ENCODE data around the gene PLSCR1. TPM values are rescaled to one million over a fixed set of nuclear protein-coding genes. Genes with fewer than 3 reads are reported as not detected.

PLSCR1 gene
- total and polyA plus RNA-seq, 2 of the 4 experiments (the other 2 are of a cell fraction): 5.6 to 13.2 TPM

DNA sequence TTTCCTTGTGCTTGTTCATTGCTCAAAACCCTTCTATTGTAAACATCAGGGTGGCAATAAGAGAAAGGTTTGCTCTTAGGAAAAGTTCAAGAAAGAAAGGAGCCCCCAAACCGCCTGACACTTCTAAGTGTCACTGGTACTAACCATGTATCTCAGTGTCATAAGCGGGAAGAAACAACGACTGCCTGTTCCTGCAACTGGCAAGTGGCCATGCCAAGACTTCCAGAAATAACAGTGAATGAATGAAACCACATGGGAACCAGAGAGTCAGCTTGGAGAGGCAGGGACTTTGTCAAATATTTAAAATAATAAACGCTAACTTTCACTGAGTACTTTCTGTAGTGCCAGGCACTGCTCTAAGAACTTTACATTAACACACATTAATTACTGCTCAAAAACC is 76.2 kb downstream of the PLSCR1 start:
- Histone ChIP-seq H3K18ac (ENCODE audit: low read depth, low read length) (no peak overlapping the region), H3K4me2 (ENCODE audit: low read depth, low read length) (peak overlapping the region; percentile 37; the same call in 1 of the 2 replicates), H3K4me1 (ENCODE audit: control insufficient read depth, insufficient read depth, low read length) (peaks cover 4% of the 10 kb centered on the region), H3K4me3 (ENCODE audit: insufficient read depth, low read depth, low read length) (no peak overlapping the region), H3K27ac (ENCODE audit: insufficient read depth, low read length) (no peak overlapping the region; the same call in 1 of the 2 replicates), H2AK5ac (ENCODE audit: low read depth, low read length) (no peak overlapping the region), H3K9me3 (ENCODE audit: control insufficient read depth, insufficient read depth, low read length) (no peaks in the 10 kb centered on the region), H4K91ac (ENCODE audit: insufficient read depth, low read depth, low read length) (no peak overlapping the region), H2BK15ac (ENCODE audit: low read depth, low read length) (no peak overlapping the region), H3K23ac (ENCODE audit: low read depth, low read length) (no peak overlapping the region), H3K36me3 (ENCODE audit: control insufficient read depth, insufficient read depth, low read length) (no peaks in the 10 kb centered on the region), H2AFZ (replicated peaks; ENCODE audit: low read length, poor library complexity) (no peak overlapping the region), H3K4ac (ENCODE audit: low read depth, low read length) (no peak overlapping the region), H2AK9ac (replicated peaks; ENCODE audit: low read depth, low read length, poor library complexity) (no peak overlapping the region), H3K9me1 (ENCODE audit: insufficient read depth, low read length) (no peaks in the 10 kb centered on the region), H3K9ac (ENCODE audit: low read depth, low read length) (no peak overlapping the region), H2BK20ac (ENCODE audit: low read depth, low read length) (no peak overlapping the region), H3K27me3 (ENCODE audit: control insufficient read depth, insufficient read depth, low read length) (no peaks in the 10 kb centered on the region), H4K8ac (ENCODE audit: low read depth in 2 of 2, low read length in 2 of 2) (no peak overlapping the region), H3K14ac (replicated peaks; ENCODE audit: low read depth, low read length) (no peak overlapping the region), H2BK5ac (ENCODE audit: low read depth, low read length, poor library complexity, severe bottlenecking) (no peak overlapping the region), H3K79me1 (ENCODE audit: low read depth in 1 of 2, low read length in 2 of 2) (no peaks in the 10 kb centered on the region), H4K5ac (ENCODE audit: low read depth, low read length) (no peak overlapping the region), H3K56ac (ENCODE audit: extremely low read depth, insufficient read depth, low read length) (no peak overlapping the region), H2BK120ac (ENCODE audit: low read depth, low read length) (no peak overlapping the region), H4K20me1 (ENCODE audit: insufficient read depth, low read length) (no peaks in the 10 kb centered on the region)
- dilution Hi-C loops (cut with HindIII; ENCODE audit: low sequenced_read_pairs, unreplicated experiment): no loop called here
- in situ Hi-C loops (cut with MboI; ENCODE audit: low sequenced_read_pairs): no loop called here
- no peak for TF ChIP-seq CHD1 (IDR thresholded peaks at IDR 0.05; ENCODE audit: low read depth, low read length)
- TF ChIP-seq, protein P1, sequence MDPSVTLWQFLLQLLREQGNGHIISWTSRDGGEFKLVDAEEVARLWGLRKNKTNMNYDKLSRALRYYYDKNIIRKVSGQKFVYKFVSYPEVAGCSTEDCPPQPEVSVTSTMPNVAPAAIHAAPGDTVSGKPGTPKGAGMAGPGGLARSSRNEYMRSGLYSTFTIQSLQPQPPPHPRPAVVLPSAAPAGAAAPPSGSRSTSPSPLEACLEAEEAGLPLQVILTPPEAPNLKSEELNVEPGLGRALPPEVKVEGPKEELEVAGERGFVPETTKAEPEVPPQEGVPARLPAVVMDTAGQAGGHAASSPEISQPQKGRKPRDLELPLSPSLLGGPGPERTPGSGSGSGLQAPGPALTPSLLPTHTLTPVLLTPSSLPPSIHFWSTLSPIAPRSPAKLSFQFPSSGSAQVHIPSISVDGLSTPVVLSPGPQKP (IDR thresholded peaks at IDR 0.05; ENCODE audit: borderline replicate concordance, low read depth, low read length): no peak
- no peak for TF ChIP-seq CEBPB (IDR thresholded peaks at IDR 0.05; ENCODE audit: low read depth, low read length)
- no peak for TF ChIP-seq POLR2A (IDR thresholded peaks at IDR 0.05; ENCODE audit: low read depth, low read length)
- no peak for TF ChIP-seq MAFK (IDR thresholded peaks at IDR 0.05; ENCODE audit: low read depth, low read length)
- TF ChIP-seq, protein P2, sequence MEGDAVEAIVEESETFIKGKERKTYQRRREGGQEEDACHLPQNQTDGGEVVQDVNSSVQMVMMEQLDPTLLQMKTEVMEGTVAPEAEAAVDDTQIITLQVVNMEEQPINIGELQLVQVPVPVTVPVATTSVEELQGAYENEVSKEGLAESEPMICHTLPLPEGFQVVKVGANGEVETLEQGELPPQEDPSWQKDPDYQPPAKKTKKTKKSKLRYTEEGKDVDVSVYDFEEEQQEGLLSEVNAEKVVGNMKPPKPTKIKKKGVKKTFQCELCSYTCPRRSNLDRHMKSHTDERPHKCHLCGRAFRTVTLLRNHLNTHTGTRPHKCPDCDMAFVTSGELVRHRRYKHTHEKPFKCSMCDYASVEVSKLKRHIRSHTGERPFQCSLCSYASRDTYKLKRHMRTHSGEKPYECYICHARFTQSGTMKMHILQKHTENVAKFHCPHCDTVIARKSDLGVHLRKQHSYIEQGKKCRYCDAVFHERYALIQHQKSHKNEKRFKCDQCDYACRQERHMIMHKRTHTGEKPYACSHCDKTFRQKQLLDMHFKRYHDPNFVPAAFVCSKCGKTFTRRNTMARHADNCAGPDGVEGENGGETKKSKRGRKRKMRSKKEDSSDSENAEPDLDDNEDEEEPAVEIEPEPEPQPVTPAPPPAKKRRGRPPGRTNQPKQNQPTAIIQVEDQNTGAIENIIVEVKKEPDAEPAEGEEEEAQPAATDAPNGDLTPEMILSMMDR (conservative IDR thresholded peaks at IDR 0.05; ENCODE audit: low read depth, low read length): no peak
- TF ChIP-seq RFX5 (IDR thresholded peaks at IDR 0.05; ENCODE audit: low read depth, low read length): no peak
- BruUV-seq (replicated peaks): no TSS peak
- no peak; the same call in none of the 2 replicates for ATAC-seq (ENCODE audit: low read depth)
- intact Hi-C loops (cut with micrococcal nuclease): no loop called here
- POLR2A ChIA-PET (ENCODE audit: unreplicated experiment): no interaction called here
- no CpG with 5 or more reads among the region's 4 CpGs for WGBS, 2 experiments (ENCODE audit: extremely low coverage in 2 of 2, insufficient read length in 1 of 2)
- peak; percentile 10 for DNase-seq
- CTCF ChIA-PET: interaction anchor here (0.7 kb wide), 1 partner anchor 509 kb away, joined by 3 read pairs; no protein-coding TSS in a partner anchor

Measured in IMR-90 (cell line).